ENCODE measurements around the gene HDAC9.

HDAC9 gene

GRCh38 chr7:18607025-18607424, 111.5 kb downstream of the HDAC9 start:
- no peak for DNase-seq

- DNase-seq = peak; percentile 36
These were observed 114.9 kb downstream of the HDAC9 start for GRCh38 chr7:18610331-18610948.

- DNase-seq = no peak
These were observed 119.3 kb downstream of the HDAC9 start for GRCh38 chr7:18614841-18615240.

GRCh38 chr7:18619311-18619710, 123.8 kb downstream of the HDAC9 start:
- DNase-seq = no peak

- DNase-seq = no peak
These were observed 127.8 kb downstream of the HDAC9 start for GRCh38 chr7:18623389-18623788.

GRCh38 chr7:18624459-18624858, 128.9 kb downstream of the HDAC9 start:
- DNase-seq = no peak

- DNase-seq = no peak
These were observed 130.5 kb downstream of the HDAC9 start for GRCh38 chr7:18626086-18626485.

GRCh38 chr7:18626717-18627116, 131.2 kb downstream of the HDAC9 start:
- no peak for DNase-seq

GRCh38 chr7:18637516-18637915, 142.0 kb downstream of the HDAC9 start:
- no peak for DNase-seq

GRCh38 chr7:18638594-18639452, 143.3 kb downstream of the HDAC9 start:
- no peak for DNase-seq

- DNase-seq = no peak
These were observed 144.2 kb downstream of the HDAC9 start for GRCh38 chr7:18639711-18640110.

- no peak for DNase-seq
These were observed 149.4 kb downstream of the HDAC9 start for GRCh38 chr7:18644981-18645380.

GRCh38 chr7:18647582-18647981, 152.0 kb downstream of the HDAC9 start:
- no peak for DNase-seq

GRCh38 chr7:18648849-18649758, 153.6 kb downstream of the HDAC9 start:
- DNase-seq = no peak

GRCh38 chr7:18653381-18654155, 158.0 kb downstream of the HDAC9 start:
- no peak for DNase-seq

- no peak for DNase-seq
These were observed 159.2 kb downstream of the HDAC9 start for GRCh38 chr7:18654709-18655108.

- DNase-seq = no peak
These were observed 160.0 kb downstream of the HDAC9 start for GRCh38 chr7:18655506-18655905.

GRCh38 chr7:18655912-18656311, 160.4 kb downstream of the HDAC9 start:
- DNase-seq = no peak

GRCh38 chr7:18656362-18656761, 160.8 kb downstream of the HDAC9 start:
- DNase-seq = no peak

GRCh38 chr7:18659746-18660145, 164.2 kb downstream of the HDAC9 start:
- DNase-seq = no peak

- DNase-seq = no peak
These were observed 167.8 kb downstream of the HDAC9 start for GRCh38 chr7:18663321-18663720.

- DNase-seq = peak; percentile 66
These were observed 170.7 kb downstream of the HDAC9 start for GRCh38 chr7:18666107-18666728.
